Activated CD4-positive, CD25-positive, alpha-beta regulatory T cell treated with anti-CD3 and anti-CD28 coated beads, Interleukin-2, amount 50 U/mL, for 16 hours (primary cell): ENCODE results near the gene UNK.

Source experiments
- DNase-seq: peaks from one replicate; pipeline ENCODE4 v3.0.0-alpha.2; 2020; ENCODE audit warnings: low read depth, low spot score

UNK gene

DNA sequence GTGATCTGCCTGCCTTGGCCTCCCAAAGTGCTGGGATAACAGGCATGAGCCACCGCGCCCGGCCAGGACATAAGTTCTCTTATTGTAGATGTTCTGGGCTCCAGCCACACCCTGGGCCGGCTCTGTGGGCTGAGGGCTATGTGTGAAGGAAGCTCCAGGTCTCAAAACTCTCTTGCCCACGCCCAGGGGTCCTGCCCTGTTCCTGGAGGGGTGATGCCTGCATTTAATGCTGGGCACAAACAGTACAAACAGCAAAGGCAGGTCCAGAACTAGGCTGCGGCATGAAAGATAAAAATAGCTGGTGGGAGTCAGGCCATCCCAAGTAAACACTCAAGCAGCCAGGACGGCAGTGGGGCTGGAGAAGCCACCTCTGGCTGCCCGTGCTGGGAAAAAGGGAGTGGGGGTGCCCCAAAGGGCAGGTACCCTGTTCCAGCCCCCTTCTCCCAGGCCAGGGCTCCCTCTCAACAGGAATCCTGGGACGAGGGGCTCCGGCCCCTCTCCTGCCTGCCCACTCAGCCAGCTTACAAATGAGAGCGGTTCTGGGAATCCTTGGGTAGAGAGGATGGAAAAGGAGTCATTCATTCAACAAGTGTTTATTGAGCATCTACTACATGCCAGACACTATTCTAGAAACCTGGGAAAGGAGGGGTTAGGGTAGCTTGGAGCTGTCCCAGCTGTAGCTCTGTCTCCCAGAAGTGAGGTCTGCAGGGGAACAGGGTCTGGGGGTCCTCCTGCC lies 89.1 kb downstream of the UNK start:
- DNase-seq = no peak

DNA sequence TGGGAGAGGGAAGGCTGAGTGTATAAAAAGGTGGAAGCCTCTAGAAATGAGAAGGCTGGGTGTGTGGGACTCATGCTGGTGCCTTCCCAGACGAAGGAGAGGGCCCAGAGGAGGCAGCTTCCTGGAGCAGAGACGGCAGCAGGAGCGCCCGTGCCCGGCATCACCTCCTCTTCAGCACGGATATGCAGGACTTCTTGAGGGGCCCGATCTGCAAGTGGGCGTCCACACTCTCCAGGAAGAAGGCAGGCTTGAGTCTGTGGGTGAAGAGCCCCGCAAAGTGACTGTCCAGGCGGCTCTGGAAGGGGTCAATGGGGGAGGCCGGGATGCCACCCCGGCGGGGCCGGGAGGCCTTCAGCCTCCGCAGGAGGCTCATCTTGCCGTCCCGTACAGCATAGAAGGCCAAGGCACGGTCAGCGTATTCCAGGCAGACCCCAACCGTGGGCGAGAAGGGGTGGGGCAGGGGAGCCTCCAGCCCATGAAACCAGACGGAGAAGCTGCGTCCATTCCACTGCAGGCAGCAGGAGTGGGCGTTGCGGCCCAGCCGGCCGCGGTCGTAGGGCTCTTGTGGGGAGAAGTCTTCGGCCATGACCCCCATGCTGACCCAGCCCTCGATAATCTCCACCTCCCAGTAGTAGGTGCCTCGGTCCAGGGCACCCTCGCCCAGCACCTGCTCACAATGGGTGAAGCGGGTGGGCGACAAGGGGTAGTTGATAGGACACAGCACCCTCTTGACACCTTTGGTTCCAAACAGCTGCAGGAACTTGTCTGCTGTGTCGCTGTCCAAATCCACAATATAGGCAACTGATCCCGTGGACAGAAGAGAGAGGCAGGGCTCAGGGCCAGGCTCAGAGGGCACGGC lies 89.9 kb downstream of the UNK start:
- no peak for DNase-seq
